Loucy (cell line): ENCODE results near the gene CMAS.

Experiments used
- CTCF ChIP-seq: fragments of 200-600 bp; sonication (generic); conservative IDR thresholded peaks from 2 replicates; pipeline ENCODE4 v1.5.1; 2014; ENCODE audit warnings: mild to moderate bottlenecking, antibody characterized with exemption, low read length
- EZH2phosphoT487 ChIP-seq: fragments of 200-600 bp; IDR thresholded peaks from 2 replicates; pipeline ENCODE4 v1.6.1; 2018; ENCODE audit warnings: antibody characterized with exemption, mild to moderate bottlenecking, moderate library complexity, borderline replicate concordance

- TF ChIP-seq EZH2phosphoT487 (no peak), CTCF (peak; percentile 72)
Observed at GRCh38 chr12:22018860-22019259, 27.2 kb upstream of the CMAS start.
